Sciatic nerve (tissue), 2 donors: ENCODE data around the gene NFIB. TPM values are rescaled to one million over a fixed set of nuclear protein-coding genes. Genes with fewer than 3 reads are reported as not detected.

Experiments used
- ATAC-seq: fragments of 200-7000 bp; cut with Tn5 transposase; one replicate; pipeline ENCODE4 v1.9.1; 2020; ENCODE audit warnings: mild to moderate bottlenecking, moderate library complexity
- DNase-seq: peaks from one replicate; pipeline ENCODE4 v3.0.0-alpha.2; 2020; ENCODE audit warnings: low spot score
- intact Hi-C: fragments of 100-400 bp; cut with DNase I; formaldehyde crosslinking; loops from one replicate; pipeline ENCODE4 v1.14.2; 2022
- total RNA-seq: library from RNA; stranded (reverse); fragmentation: NEBNext Ultra II Directional; extraction: Animal tissue kit (Norgen Biotek cat#: 25700); gene quantifications from one replicate; pipeline ENCODE4 v1.2.1, GENCODE V29; 2021
- donor health status: DM: no; HTN: no; CAD: no.
- donor health status: DM: no; HTN: no; CAD: no.

Gene NFIB
- total RNA-seq, 1 donor from 2014 or later: 137 TPM

DNA sequence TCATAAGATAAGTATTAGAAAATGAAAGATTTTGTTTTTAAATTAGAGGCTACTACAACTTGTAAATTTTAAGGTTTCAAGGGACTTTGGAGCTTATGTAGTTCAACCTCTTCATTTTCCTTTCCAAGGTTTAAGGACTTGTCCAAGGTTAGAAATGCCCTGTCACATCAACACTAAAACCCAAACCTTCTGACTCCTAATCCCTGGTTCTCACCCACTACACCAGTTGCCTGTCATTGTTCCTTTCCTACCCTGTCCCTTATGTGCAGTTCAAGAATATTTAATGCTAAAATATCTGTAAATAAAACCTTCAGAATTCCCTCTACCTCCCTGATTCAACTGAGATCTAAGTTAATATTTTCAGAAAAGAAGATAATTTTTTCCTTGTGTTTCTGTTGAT is 206.4 kb downstream of the NFIB start:
- DNase-seq (no peak), ATAC-seq (no peak)
- intact Hi-C loops: no loop called here

DNA sequence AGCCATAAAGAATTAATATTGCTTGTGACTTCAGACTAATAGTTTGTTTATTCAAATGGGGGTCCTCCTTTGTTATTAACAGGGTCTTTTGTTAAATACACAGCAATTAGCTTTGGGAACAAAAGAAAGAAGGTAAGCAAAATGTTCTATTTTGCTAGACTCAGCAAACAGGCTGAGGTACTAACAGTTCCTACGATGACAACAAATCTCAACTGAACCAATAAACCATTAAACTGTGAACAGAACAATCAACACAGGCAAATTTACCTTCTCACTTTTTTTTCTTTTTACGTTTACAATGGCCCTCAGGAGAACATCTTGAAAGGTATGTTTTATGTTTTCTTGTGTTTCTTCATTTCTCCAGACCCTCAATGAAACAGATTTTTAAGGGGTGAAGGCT is 207.2 kb downstream of the NFIB start:
- ATAC-seq (no peak), DNase-seq (no peak)
- intact Hi-C loops: no loop called here

DNA sequence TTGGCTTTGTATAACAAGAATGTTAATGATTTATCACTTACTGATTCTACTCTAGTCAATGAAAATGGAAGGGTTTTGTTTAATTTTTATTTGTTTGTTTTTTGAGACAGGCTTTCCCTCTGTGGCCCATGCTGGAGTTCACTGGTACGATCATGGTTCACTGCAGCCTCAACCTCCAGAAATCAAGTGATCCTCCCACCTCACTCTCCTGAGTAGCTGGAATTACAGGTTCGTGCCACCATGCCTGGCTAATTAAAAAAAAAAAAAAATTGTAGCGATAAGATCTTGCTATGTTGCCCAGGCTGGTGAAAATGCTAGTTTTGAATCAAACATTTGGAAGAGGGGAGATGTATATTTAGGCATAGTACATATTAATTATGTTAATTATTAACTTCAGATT is 209.4 kb downstream of the NFIB start:
- ATAC-seq: no peak
- no peak for DNase-seq
- intact Hi-C loops: no loop called here

DNA sequence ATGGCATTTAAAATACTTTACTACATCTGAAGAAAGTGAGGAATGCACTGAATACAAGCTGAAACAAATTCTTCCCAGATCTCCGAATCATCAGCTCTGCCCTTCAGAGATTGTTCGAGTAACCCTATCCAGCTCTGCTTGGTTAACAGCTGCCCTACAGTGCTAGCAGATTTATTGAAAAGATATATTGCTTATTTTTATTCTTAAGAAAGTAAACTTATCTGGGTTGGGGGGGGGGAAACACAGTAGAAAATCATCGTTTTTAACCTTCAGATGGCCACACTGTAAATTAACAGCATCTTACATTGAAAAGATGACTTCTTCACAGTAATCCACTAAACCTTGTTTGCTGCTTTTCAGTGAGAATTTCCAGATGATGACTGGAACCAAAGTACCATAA is 210.8 kb downstream of the NFIB start:
- peak; percentile 67 for ATAC-seq
- intact Hi-C loops: no loop called here
- DNase-seq: no peak

DNA sequence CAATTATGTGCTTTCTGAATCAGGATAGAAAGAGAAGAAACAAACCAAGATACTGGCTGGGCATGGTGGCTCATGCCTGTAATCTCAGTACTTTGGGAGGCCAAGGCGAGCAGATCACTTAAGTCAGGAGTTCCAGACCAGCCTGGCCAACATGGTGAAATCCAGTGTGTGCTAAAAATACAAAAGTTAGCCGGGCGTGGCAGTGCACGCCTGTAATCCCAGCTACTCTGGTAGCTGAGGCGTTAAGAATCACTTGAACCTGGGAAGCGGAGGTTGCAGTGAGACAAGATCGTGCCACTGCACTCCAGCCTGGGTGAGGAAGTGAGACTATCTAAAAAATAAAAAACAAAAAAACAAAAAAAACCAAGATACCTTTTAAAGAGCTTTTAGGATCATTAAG is 214.2 kb downstream of the NFIB start:
- DNase-seq (no peak), ATAC-seq (no peak)
- intact Hi-C loops: no loop called here

DNA sequence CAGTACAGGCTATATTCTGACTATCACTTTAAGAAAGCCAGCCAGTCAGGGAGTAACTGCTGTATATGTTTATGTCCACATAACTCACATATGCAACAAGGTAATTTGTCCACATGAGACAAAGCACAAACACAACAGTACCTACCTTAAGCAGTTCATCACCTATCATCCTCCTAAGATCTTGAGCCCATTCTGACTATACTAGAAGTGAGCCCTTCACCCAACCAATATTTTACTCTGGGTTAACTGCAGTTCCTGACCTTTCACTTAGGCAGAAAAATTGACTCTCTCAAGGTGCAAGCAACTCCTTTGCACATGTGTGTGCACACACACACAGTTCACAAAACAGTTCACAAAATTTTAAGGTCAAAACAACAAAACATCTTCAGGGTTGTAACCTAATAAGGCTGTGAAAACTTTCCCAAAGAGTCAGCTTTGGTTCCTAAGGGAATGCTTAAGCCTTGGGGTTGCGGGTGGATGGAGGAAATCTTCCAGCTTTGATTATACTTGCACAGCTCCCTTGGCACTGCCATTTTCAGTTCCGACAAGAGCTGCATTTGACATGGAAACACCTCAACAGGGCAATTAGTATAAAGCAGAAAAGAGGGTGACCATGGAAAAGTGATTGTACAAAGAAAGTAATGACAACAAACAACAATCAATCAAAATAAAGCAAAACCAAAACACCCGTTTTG is 215.3 kb downstream of the NFIB start:
- intact Hi-C loops: no loop called here

DNA sequence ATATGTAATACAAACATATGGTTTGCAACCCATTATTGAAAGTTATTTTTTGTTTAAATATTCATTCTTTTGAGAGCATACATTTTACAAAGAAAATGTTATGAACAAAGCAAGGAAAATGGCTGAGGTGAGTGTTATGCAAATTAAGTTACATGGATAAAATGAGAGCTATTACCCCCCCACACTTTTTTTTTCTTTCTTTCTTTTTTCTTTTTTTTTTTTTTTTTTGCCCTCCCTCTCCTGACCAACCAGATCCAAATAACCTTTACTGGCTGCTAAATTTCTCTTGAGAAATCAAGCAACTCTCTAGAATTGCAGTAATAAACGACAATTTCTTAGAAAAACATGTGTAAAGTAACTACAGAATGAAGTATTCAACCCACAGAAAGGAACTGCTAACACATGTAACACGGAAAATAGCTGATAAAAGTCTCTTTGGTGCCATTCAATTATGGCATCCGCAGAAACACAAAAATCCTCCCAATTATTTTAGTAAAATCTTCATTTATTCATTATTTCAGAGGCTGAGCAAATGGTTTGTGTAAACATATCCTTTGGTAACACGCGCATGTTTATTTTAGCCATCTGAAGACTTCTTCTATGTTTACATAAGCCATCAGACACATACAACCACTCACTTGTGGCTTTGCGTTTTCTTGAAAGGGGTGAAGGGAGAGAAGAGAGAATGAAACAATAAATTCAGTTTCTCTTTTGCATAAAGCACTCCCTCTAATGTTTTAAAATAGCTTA is 216.1 kb downstream of the NFIB start:
- ATAC-seq (peak; percentile 19), DNase-seq (no peak)
- intact Hi-C loops: no loop called here

More for the DNA sequence above, 215.3 kb downstream of the NFIB start:
- no peak for DNase-seq
- ATAC-seq: no peak

DNA sequence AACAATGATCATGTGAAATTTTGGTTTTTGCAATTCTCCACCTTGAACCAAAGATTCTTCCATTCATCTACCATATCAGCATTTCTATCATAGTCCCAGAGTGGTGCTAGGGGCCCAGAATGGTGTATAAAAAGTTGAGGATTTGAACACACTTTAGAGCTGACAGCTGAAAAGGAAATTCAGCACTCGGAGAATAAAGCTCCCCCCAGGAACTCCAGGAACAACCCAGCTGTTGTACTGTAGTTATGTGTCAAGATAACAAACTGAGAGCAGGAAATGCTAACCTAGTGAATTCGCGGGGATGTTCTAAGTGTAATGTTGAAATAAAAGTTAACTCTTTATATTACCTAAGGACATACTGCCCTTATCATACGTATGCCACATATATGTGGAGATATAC is 216.7 kb downstream of the NFIB start:
- DNase-seq (no peak), ATAC-seq (peak; percentile 77)
- intact Hi-C loops: no loop called here

DNA sequence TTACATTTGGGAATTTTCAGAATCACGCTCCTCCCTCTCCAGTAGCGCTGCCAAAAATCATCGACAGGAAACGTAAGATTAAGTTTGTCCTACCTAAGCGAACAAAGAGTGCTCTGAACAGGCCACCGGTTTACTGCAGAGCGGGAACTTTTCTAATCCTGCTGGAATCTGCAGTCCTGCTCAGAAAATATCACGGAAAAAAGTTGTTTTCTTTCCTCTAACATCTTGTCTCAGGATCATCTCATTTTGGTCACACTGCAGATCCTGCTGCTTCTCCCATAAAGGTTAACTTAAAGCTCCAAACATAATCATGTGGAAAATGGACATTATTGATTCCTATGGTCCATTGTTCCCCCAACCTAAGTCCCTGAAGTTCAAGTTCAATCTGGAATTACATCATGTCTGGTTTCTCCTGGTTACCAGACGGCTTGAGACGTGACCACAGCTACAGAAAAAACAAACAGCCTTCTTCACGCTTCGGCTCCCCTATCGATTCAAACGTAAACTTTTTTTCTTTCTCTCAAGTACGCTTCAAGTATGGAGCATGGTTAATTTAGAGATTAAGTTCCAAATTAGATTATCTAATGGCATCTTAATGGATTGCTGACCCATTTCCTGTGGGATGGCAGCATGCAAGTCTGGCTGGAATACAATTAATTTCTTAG is 217.6 kb downstream of the NFIB start:
- ATAC-seq: peak; percentile 75
- no peak for DNase-seq
- intact Hi-C loops: no loop called here

DNA sequence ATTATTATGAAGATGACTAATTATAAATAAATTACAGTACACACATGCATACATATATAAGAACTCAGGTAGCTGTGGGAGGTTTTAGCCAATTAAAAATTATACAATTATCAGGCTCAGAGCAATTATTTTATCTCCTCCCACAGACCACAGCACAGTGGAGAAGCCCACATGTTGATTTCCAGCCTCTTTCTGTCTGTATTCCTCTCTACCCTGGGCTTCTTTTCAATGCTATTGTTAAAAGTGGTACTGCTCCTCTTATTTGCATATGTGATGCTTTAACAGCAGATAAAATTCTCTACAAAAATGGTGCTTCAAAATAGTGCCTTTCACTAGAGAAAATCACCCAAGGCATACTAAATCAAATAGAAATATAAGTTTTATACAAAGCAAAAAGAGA is 218.7 kb downstream of the NFIB start:
- ATAC-seq: no peak
- intact Hi-C loops: no loop called here
- DNase-seq: no peak

DNA sequence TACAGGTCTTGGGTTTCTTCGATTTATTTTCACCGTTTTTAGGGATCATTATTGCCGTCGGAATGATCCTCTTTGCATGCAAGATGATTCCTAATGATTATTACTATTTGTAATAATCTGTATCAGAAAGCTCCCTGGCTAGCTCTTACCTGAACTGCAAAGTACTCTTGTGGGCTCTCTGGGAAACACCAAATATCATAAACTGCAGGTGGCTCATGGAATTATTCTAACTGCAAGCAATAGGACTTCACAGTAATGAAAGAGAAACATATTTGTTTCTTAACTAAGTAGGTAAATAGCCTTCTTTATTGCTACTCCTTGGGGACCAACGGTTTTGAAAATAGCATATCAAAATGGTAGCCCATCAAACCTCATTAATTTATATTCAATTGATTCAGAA is 219.4 kb downstream of the NFIB start:
- no peak for ATAC-seq
- intact Hi-C loops: no loop called here
- DNase-seq: no peak

DNA sequence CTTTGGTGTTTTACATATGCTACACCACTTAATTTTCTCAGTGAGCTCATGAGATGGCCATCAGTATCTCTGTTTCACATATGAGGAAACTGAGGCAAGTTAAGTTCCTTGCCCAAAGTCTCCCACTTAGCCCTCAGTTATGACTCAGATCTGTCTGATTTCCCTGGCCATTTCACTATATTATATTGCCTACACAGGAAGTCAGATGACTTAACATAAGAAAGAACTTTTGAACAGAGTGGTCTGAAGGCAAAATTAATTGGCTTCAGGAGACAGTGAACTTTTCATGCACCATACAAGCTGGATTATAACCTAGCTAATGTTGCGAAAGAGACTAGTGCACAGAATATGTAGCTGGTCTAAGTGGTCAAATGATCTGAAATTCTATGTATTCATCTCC is 221.6 kb downstream of the NFIB start:
- intact Hi-C loops: no loop called here
- DNase-seq: no peak
- ATAC-seq: no peak

DNA sequence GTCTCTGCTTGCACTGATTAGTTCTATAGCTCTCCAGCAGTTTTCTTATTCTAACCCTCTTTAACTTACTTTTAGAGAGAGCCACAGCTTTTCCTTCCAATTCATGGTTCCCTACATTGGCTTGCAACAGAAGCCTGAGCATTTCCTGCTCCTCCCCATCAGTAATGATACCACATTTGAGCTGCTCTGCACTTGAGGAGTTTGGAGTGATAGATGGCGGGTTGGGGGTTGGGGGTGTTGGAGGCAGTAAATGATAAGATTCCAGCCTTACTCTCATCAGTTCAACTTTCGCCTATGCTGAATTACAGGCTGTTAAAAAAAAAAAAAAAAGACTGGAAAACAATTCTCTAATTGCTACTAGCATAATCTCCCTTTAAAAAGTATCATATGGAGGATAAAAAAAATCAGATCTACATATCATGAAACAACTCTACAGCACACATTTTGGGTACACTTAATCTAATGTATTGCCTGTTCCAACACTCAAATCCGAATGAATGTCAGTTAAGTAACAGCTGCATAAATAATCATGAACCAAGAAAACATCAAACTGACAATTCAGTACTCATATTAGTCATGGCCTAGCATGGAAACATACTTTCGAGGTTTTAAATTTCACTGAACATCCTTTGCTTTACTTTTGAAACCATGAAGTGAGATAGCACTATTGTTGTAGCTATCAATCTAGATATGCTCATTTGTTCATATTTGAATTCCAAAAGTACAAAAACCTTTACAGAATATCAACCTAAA is 224.7 kb downstream of the NFIB start:
- intact Hi-C loops: no loop called here
- DNase-seq (no peak), ATAC-seq (no peak)

DNA sequence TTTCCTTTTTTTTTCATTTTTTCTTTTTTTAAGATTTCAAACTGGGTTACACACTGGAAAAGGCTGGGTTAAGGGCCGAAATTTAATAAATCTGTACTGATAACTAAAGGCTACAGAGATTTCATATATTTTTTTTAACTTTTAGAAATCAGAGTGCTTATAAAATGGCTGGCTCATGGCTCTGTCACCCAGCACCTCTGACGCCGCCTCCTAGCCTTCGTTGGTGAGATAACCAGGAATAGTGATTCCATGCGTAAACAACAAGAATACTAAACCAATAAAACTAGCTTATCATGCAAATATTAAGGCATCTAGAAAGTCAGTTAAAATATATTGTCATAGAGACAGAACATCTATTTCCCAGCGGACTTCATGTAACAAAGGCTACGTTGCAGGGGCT is 226.4 kb downstream of the NFIB start:
- intact Hi-C loops: no loop called here
- no peak for ATAC-seq

DNA sequence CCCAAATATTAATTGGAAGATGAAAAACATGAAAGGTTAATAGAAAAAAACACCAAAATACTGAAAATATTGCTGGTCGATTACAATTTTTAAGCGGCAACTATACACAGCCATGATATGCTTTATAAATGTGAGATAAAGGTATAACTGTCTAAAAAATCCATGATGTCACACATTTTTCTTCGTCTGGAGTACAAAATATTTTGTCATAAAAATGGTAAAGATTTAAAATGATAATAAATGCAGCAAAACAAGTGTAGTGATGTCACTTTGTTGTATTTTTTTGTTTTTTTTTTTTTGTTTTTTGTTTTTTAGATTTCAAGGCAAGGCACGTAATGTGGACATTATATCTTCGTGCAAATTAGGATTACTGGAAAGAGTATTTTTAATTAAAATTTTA is 227.4 kb downstream of the NFIB start:
- intact Hi-C loops: no loop called here
- DNase-seq (no peak), ATAC-seq (no peak)

More for the DNA sequence above, 226.4 kb downstream of the NFIB start:
- no peak for DNase-seq

DNA sequence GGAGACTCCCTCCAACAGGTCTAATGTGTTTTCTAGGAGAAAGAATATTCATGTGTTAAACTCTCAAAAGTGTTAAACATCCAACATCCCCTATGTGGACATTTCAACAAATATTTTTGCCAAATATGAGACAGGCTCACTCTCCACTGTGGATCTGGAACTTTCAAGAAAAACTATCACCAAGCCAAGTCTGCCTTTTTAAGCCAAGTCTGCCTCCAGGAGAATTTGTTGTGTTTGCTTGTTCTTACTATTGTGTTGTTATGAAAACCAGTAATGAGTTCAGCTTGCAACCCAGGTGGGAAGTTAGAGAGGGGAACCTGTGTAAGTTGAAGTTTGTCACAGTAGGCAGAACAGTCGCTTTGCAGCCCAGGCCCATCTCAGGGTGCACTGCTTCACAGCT is 228.1 kb downstream of the NFIB start:
- no peak for ATAC-seq
- intact Hi-C loops: no loop called here
- DNase-seq: no peak

DNA sequence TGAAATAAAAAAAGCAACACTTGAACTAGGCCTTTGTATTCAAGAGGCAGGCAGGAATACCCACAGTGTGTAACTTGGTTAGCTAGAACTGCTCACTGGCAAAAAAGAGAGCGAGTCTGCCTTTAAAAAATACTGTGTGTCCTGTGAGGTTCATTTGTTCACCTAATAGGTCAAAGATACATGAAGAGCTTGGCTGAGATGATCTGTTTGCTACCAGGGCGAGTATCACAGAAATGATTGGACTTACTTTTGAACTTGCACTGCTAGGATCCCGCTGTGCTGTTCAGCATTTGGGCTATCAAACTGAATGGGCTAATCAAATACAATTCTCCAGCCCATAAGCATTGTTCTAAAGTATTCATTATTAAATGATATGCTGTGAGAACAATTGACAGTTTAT is 229.1 kb downstream of the NFIB start:
- DNase-seq (no peak), ATAC-seq (no peak)
- intact Hi-C loops: no loop called here

DNA sequence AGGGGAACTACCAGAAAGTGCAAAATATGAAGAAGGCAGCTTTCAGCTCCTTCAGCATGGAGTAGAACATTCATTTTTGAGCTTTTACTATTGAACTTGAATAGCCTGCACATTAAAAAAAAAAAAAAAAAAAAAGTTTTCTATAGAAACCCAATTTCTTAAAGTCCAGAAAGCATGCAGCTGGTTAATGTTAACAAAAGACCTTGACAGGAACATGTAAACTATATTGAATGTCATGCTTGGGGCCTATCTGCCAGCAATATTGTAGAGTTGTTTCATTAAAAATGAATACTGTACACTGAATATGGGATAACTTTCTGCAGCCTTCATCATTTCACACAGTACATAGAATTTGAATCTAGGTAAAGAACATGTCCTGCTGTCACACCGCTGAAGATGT is 230.6 kb downstream of the NFIB start:
- ATAC-seq (no peak), DNase-seq (no peak)
- intact Hi-C loops: no loop called here

DNA sequence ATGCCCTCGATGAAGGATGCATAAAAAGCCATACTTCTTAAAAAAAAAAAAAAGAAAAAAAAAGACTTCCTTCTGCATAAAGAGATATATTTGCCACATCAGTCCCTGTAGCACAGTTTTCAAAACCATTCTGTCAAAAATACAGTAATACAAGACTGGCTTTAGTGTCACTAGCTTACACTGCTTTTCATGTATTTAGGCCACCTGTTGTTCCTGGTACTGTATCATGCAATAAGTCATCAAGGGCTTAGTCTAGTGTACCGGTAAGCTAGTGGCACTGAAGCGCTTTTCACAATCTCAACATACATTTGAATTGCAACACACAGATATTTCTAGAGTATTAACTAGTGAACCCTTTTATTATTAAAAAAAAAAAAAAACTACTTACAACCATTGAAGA is 231.2 kb downstream of the NFIB start:
- intact Hi-C loops: no loop called here
- ATAC-seq (no peak), DNase-seq (no peak)

DNA sequence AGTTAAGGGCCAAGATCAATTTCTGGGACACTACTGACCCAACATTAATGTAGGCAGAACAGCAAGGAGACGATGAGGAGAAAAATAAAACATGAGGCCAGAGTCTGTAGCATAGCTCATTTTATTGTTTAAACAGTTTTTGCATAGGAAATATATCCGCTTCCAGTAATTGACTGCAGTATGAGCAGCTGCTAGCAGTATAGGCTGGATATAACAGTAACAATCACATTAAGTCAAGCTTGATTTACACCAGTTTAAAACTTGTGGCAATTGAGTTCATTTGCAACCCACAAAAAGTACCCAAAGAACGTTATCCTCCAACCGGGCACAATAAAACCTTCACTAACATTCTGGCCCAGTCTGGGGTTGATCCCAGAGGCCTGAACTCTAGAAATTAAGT is 232.2 kb downstream of the NFIB start:
- DNase-seq (no peak), ATAC-seq (no peak)
- intact Hi-C loops: no loop called here
